Epithelial cell of esophagus (primary cell): Measurements from ENCODE around the gene LRRIQ3.

ENCODE experiments used
- DNase-seq: peaks from one replicate; pipeline ENCODE4 v3.0.0; 2010; ENCODE audit warnings: low read depth
- H3K4me3 ChIP-seq: 2 replicates; pipeline ENCODE4 v1.5.1; 2011; ENCODE audit warnings: mild to moderate bottlenecking, low read length, control low read depth
- CTCF ChIP-seq: IDR thresholded peaks from 2 replicates; pipeline ENCODE4 v1.5.1; 2011; ENCODE audit warnings: low read depth, mild to moderate bottlenecking, low read length, control low read depth, inconsistent platforms; ENCODE audit not compliant: insufficient read depth; ENCODE audit errors: missing control alignments

LRRIQ3 gene

GRCh38 chr1:74113333-74113732 lies 84.6 kb downstream of the LRRIQ3 start:
- TF ChIP-seq CTCF = no peak
- no peak for DNase-seq
- no peak overlapping the region for H3K4me3 ChIP-seq

GRCh38 chr1:74107394-74107793 lies 90.6 kb downstream of the LRRIQ3 start:
- DNase-seq = no peak
- H3K4me3 ChIP-seq = no peak overlapping the region
- TF ChIP-seq CTCF = no peak

GRCh38 chr1:74091371-74091770 lies 106.6 kb downstream of the LRRIQ3 start:
- no peak overlapping the region for H3K4me3 ChIP-seq
- TF ChIP-seq CTCF = no peak
- no peak for DNase-seq

GRCh38 chr1:74083128-74083527 lies 114.8 kb downstream of the LRRIQ3 start:
- no peak for DNase-seq
- TF ChIP-seq CTCF = no peak
- no peak overlapping the region for H3K4me3 ChIP-seq

GRCh38 chr1:74065081-74065480 lies 132.9 kb downstream of the LRRIQ3 start:
- no peak overlapping the region for H3K4me3 ChIP-seq
- no peak for DNase-seq
- TF ChIP-seq CTCF = no peak

- no peak for TF ChIP-seq CTCF
- H3K4me3 ChIP-seq = no peak overlapping the region
- DNase-seq = no peak
These were observed 140.3 kb downstream of the LRRIQ3 start for GRCh38 chr1:74057719-74058118.

- DNase-seq = peak; percentile 50
- no peak for TF ChIP-seq CTCF
- H3K4me3 ChIP-seq = no peak overlapping the region
These were observed 144.6 kb downstream of the LRRIQ3 start for GRCh38 chr1:74053407-74053806.
